ENCODE measurements around the gene ATP8B3.

The ATP8B3 gene

DNA sequence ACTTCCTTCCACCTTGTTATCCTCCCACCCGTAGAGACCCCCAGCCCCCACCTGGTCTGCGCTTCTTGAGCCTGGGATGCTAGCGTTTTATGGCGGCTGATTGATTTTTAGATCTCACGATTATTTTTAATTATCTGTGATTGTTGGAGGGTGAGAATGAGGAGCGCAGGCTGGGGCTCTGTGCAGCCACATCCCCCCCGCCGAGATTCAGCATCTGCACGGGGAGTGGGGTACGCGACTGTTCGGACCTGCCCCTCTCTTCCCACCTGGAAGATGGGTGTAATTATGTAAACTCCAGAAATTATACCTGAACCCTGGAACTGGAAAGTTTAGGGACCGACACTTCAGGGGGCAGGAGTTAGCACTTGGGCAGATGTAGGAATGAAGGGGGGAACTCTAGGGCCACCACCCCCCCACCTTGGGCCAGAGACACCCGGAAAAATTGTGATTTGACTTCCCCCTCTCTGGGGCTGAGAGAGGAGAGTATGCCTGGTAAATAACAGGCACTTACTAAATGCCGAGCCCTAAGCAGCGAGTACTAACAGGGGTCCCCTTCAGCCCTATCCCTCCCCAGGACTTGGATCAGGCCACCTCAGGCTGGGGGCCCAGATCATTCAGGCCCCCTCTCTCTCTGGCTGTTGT is 60.6 kb downstream of the ATP8B3 start:
- no peak overlapping the region for H3K4me3 ChIP-seq (ENCODE audit: low read depth, low read length)
- in situ Hi-C loops (cut with HindIII; ENCODE audit: low sequenced_read_pairs), result no loop called here
- TF ChIP-seq, protein P1, sequence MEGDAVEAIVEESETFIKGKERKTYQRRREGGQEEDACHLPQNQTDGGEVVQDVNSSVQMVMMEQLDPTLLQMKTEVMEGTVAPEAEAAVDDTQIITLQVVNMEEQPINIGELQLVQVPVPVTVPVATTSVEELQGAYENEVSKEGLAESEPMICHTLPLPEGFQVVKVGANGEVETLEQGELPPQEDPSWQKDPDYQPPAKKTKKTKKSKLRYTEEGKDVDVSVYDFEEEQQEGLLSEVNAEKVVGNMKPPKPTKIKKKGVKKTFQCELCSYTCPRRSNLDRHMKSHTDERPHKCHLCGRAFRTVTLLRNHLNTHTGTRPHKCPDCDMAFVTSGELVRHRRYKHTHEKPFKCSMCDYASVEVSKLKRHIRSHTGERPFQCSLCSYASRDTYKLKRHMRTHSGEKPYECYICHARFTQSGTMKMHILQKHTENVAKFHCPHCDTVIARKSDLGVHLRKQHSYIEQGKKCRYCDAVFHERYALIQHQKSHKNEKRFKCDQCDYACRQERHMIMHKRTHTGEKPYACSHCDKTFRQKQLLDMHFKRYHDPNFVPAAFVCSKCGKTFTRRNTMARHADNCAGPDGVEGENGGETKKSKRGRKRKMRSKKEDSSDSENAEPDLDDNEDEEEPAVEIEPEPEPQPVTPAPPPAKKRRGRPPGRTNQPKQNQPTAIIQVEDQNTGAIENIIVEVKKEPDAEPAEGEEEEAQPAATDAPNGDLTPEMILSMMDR (IDR thresholded peaks at IDR 0.05; ENCODE audit: low read depth, low read length, missing control alignments), result no peak
- DNase-seq (ENCODE audit: low read depth), result no peak

DNA sequence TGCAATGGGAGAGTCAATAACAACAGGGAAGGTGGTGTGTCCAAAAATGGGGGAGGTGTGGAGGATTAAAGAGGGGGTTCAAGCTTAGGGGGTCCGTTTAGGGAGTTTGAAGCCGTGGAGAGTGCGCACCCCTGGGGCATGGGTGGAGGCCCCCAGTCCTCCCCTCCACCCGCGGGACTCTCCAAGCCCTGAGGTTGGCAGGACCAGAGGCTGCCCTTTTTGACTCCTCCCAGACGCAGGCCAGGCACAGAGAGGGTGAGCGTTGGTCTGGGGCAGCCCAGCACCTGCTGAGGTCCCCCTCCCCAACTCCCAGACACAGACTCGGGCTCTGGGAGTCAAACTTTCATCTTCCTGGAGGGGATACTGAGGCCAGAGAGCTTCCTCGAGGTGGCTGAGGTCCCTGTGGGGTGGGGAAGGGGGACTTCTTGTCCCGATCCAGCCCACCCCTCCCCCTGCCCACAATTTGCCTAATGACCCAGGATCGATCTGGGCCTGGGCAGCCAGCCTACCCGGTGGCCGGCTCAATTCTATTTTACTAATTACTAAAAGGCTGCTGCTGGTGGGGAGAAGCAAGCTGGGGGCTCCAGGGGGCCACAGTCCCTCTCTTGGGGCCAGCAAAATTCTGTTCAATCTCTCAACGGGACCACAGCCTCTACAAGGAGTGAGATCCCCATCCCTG is 61.6 kb downstream of the ATP8B3 start:
- TF ChIP-seq, protein P1 (IDR thresholded peaks at IDR 0.05; ENCODE audit: low read depth, low read length, missing control alignments), result no peak
- no peak for DNase-seq (ENCODE audit: low read depth)
- no peak overlapping the region for H3K4me3 ChIP-seq (ENCODE audit: low read depth, low read length)
- in situ Hi-C loops (cut with HindIII; ENCODE audit: low sequenced_read_pairs), result no loop called here

DNA sequence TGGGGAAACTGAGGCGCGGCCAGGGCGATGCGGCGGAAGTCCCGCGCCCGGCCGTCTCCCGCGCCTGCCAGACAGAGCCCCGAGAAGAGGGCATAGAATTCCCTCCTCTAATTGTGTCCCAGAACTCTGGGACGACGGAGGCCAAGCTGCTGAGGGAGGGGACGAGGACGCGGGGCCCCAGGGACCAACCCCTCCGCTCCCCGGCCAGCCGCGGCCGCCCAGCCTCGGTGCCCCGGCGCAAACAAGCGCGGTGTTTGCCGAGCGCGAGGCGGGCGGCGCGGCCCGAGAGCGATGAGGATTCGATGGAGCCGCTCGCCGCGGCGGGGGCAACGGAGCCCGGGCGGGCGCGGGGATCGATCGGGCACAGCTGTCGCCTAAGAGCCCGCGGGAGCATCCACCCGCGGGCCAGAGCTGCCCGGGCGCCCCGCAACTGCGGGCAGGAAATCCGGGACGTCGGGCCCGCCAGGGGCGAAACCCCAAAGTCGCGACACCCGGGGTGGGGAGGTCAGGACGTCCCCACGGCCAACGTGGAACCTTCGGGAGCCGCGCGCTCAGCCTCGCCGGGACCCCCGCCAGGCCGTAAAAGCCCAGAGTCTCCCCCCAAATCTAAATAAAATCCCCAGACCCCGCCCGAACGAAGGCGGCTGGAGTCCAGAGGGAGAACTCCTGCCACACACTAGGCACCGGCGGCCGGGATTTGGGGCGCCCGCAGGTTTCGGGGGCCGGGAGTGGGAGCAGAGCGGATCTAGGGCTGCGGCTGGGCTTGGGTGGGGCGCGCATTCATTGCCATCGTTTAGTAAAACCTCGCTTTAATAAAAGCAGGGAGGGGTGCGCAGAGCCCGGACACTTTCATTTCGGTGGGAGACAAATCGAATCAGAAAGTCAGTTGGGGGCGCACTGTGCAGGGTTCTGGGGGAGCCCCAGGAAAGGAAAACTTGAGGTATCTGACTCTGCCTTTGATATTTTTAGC is 62.4 kb downstream of the ATP8B3 start:
- in situ Hi-C loops (cut with HindIII; ENCODE audit: low sequenced_read_pairs), result no loop called here
- no peak for DNase-seq (ENCODE audit: low read depth)
- H3K4me3 ChIP-seq (ENCODE audit: low read depth, low read length), result no peak overlapping the region
- TF ChIP-seq, protein P1 (IDR thresholded peaks at IDR 0.05; ENCODE audit: low read depth, low read length, missing control alignments), result no peak

DNA sequence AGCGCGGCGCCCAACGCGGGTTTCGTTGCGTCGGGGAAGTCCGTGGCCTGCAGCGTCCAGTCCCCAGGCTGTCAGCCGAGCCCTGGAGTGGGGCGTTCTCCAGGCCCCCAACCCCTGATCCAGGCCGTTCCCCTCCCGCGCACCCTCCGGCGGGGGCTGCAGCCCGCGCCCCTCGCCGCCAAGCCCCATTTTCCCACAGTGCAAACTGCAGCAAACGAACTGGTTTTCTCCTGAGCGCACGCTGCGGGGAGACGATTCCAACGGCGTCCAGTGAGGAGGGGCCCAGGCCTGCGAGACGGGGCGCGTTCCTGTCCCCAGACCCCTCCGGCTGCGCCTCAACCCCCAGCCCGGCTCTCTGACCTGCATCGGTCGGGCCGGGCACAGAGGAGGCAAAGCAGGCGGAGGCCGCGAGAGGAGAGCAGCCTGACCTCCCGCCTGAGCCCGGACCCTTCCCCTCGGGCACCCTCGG is 63.2 kb downstream of the ATP8B3 start:
- DNase-seq (ENCODE audit: low read depth), result no peak
- TF ChIP-seq, protein P1 (IDR thresholded peaks at IDR 0.05; ENCODE audit: low read depth, low read length, missing control alignments), result no peak
- in situ Hi-C loops (cut with HindIII; ENCODE audit: low sequenced_read_pairs), result no loop called here
- no peak overlapping the region for H3K4me3 ChIP-seq (ENCODE audit: low read depth, low read length)

DNA sequence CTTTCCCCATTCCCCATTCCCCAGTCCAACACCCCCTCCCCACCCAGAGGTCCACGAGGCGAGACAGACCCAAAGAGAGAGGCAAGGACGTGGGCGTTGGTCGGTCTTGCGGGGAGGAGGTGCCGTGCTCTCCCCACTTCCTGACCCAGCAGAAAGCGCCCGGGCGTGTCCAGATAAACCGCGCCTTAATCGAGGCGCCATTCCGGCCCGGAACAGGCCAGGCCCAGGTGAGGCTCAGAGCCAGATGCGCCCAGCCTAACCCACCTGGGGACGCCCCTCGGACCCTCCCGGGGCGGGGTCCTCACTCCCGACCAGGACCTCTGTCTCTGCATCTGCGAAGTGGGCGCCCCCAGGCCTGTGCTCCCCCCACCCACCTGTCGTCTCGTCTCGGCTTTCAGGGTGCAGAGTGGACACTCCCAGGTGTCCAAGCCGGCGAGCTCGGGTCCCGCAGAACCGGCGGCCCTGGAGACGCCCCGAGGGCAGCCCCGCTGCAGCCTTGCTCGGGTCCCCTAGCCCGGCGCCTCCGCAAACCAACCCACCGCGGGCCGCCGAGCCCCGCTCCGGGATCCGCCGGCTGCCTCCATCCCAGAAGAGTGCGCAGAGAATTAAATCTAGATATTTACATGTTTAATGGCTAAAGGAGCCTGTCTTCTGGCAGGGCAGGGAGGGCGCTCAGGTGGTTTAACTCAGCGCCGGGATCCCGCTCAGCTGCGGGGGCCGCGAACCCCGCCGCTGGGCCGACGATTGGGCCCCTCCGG is 63.8 kb downstream of the ATP8B3 start:
- TF ChIP-seq, protein P1 (IDR thresholded peaks at IDR 0.05; ENCODE audit: low read depth, low read length, missing control alignments), result no peak
- in situ Hi-C loops (cut with HindIII; ENCODE audit: low sequenced_read_pairs), result no loop called here
- H3K4me3 ChIP-seq (ENCODE audit: low read depth, low read length), result no peak overlapping the region
- DNase-seq (ENCODE audit: low read depth), result no peak
